HG03439 (cell line): ENCODE results near the gene ADGRA1.

Experiments
- ATAC-seq: cut with Tn5 transposase; IDR thresholded peaks from one replicate; pipeline ENCODE4 v1.9.1; 2021; ENCODE audit warnings: mild to moderate bottlenecking, moderate library complexity; ENCODE audit not compliant: unreplicated experiment

The ADGRA1 gene

DNA sequence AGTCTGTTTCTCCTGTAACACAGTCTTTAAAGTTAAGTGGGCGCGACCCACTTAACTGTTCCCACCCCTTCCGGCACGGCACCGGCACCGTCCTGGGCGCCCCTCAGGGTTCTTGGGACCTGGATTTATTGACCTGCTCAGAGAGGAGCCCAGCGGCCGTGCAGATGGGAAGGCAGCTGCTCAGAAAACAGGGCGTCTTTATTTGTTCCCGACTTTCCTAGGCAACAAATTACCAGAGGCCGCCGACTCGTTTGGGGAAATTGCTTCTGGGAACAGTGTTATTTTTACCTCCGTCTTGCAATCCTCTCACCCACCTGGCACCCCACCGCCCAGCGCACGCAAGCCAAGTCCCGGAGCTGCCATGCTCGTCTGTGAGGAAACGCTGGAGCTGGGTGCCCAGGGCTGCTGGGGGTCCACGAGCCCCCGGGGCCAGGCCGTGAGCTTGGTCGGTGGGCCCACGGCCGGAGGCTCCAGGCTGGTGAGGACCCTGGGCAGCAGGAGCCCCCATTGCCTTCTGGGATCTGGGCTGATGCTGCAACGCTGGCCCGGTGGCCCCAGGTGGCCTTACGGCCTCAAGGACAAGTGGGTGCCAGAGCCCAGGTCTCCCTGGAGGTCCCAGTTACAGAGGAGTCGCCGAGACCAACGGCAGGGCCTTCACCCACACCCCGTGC lies 14.9 kb upstream of the ADGRA1 start:
- no peak for ATAC-seq

DNA sequence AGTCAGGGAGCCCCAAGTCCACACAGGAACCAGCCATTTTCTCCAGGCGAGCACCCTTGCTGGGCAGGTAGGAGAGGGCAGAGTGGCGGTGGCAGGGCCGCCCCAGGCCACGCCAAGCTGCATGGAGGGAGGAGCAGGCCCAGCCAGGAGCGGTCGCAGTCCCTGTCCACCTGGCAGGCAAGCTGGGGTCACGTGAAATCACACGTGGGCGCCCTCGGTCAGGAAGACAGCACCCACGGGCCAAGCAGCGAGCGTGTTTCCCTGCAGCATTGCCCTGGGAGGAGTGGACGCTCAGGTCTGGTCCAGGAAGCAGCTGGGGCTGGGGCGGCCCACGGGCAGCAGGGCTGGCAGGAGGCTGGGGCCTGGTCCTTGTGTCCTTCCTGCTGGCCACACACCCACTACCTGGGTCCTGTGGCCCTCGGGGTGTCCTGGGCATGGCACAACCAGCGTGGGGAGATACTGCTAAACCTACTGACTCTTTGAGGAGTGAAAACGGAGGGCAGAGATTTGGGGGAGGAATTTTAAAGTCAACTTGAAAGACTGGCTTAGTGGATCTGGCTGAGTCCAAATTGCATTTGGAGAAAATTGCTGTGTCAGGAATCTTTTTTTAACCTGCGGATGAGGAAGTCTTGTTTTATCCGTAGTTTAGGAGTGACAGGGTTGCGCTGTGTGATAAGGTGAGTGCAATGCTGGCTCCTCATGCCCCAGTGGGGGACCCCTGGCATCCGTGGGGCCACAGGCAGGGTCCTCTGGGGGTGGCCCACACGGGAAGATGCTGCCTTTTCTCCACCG lies 12.2 kb upstream of the ADGRA1 start:
- no peak for ATAC-seq

DNA sequence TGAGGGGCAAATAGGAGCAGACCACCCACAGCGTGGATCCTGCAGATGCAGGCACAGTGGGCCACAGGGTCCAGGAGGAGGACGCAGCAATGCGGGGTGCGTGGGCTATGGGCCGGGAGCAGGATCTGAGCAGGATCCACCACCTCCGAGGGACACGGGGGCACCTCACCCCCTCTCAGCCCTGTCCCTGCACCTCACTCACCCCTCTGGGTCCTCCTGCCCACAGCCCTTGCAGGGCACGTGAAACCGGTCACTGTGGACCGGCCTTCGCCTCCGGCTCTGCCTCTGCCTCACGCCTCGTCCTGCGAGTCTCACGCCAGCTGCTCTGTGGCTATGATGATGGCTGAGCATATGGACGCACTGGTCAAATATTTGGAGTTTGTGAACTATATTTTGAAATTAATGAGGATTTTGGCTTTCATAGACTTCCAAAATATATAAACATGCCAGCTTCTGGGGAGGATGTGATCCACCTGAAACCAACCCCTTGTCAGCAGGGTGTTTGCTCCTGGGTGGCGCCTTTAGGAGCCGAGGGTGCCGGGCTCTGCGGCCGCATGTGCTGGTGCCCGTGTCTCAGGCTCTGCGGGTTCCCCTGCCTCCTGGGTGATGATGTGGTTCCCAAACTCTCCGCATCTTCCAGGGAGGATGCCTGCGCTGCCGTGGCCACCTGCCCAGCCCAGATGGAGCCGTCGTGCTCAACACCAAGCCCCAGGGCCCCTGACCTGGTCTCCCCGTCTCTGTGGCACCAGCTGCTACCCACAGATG lies 11.3 kb upstream of the ADGRA1 start:
- no peak for ATAC-seq

DNA sequence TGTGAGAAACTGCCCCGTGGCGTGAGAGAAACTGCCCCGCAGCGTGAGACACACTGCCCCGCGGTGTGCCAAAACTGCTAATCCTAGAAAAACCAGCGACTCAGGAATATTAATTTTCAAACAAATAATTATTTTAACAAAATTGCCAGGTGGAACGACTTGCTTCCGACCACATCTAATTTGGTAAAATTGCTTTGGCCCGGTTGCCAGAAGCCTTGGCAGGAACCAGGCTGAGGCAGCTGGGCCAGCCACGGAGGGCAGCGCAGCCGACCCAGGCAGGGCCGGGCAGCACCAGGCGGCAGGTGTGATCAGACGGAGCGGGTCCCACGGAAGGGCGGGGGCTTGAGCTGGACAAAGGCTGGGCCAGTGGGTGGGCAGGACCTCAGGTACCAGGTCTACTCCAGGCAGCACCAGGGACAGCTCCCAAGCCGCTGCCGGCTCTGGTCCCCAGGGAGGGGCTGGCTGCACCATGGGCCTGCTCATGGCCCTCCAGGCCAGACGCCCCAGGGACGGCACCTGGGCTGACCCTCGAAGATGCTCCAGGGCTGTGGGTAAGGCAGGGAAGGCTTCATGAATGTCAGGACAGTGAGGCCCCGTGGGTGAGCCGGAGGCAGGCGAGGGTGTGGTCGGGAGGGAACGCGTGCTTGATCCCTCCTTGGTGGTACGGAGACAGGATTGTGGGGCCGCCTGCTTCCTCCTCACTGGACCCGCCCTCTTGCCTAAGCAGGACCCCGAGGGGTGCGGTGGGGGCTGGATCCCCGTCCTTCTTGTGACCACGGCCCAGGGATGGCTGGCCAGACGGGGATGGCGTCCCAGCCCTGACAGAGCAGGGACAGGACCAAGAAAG lies 7.7 kb upstream of the ADGRA1 start:
- ATAC-seq, result no peak

DNA sequence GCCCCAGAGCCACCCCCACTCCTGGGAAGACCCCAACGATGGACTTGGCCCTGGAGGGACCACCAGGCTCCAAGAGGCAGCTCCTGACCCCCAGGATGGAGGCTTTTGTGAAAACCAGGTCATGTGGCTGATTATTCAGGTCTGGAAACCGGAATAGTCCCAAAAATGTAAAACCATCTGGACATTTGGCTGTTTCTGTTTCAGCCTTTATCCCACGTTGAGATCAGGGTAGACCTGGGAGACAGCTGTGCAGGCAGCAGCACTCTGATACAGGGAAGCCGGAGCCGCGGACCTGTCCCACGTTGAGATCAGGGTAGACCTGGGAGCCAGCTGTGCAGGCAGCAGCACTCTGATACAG lies 7.1 kb upstream of the ADGRA1 start:
- ATAC-seq, result no peak

DNA sequence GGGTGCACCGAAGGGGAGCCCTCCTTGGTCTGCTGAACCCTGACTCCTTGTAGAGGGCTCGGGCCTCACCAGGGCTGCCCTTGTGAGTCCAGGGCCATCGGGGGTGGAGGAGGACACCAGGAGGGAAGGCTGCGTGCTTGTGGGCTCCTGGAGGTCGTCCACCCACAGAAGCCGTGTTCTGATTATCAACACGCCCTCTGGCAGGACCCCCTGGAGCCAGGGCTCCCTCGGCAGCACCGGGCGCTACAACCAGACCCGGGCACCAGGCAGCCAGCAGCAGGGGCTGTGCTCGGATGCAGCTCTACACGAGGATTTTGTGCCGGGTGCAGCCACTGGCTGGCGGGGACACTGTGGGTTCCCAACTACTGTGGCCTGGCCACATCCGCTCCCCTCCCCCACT lies 6.1 kb upstream of the ADGRA1 start:
- ATAC-seq, result no peak

DNA sequence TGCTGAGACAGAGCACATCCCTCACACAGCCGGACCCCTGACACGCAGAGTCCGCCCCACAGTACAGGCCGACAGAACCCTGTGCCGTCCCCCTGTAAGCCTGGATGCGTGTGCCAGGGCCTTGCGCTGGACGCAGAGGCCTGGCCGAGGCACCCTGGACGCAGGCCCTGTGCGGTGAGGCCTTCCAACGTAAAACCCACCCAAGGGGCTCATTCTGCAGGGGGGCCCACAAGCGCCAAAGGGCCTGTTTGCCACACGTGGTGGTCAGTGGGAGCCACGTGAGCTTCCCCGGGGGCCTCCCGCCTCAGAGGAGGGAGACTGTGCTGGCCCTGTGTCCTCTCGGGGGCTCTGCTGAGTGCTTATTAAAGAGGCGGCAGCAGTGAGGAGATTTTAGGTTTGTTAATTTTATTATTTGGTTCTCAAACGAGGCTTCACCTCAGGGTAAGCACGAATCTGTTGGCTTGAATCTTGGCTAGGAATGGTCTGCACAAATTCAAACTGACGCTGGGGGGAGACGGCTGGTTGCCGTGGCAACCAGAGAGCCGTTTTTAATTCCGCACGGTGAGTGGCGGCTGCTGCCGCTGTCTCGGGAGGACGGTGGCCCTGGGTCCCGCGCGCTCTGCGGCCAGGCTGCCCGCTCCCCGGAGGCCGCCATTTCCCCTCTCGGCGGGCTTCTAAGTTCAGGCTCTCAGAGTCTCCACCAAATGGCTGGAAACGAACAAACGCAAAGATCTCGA lies 4.9 kb upstream of the ADGRA1 start:
- no peak for ATAC-seq

DNA sequence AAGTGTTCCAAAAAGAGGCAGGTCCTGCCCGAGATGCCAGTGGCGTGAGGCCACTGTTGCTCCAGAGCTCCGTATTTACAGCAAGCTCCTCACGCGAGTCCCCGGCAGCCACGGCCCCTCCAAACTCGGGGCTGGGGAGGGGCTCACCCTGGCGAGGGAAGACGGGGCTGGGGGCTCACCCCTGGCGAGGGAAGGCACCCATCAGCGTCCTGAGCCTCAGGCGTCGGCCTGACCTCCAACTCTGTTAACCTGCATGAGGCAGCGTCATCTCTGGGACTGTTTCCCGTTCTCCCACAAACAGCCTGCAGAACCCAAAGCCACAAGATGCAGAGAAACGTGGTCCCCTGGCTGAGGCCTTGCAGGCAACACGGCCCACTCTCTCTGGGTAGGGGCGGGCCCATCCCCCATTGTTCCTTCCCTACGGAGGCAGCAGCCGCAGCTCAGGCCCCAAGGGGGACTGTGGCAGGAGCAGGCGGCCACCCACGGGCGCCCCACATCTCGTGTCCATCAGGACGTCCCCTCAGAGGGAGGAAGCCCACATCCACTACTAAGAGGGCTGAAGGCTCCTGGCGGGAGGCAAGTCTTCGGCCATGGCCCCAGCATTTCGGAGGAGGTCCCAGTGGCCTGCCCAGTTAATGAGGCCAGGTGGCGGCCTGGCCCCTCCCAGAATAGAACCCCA lies 4.2 kb upstream of the ADGRA1 start:
- no peak for ATAC-seq

DNA sequence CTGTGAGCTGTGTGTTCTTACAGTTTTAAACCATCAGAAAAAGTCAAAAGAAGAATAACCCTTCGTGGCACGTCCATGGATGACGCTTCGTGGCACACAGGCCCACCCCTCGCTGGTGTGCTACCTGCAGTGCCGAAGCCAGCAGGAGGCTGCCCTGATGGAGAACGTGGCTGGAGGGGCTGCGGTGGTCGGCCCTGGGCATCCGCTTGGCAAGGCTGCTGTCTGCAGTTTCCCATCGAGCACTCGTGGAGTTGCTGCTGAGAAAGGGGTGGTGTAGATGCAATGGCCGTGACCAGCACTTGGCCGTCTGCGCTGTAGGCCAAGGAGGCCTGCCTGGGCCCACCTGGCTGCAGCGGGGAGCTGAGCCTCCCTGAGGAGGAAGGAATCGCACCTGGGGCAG lies 3.2 kb upstream of the ADGRA1 start:
- no peak for ATAC-seq

DNA sequence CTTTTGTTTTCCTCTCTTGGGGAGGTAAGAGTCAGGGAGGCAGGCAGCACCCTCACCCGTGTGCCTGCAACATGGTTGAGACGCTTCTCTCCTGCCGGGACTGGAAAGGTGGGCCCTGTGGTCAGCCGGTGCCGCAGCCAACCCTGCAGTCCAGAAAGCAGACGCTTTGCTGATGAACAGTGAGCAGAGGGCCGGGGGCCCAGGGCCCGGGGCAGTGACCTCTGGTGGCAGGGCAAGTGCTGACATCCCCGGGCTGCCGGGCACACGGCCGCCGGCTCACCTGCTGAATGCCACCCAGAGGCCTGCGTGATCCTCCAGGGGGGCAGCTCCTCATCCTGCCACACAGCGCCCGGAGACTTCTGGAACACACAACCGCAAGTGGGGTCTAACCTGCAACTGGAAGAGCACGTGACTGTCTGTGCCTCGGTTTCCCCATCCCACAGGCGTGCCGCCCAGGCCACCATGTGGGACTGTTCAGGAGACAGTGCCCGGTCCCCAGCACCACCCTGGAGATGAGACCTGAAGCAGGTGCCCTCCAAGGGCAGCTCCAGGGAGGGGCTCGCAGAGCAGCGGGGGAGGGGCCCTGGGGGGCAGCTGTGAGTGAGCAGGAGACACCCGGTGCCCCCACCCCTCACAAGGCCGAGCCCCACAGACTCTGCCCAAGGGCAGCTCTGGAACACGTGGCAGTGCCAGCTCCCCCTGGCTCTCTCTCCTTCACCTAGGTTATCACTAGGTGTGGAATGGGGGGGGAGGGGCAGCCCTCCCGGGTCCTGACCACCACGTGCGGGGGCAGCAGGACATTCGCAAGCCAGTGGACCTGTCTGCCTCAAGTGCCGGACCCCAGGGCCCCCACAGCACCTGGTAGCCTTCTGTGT lies 2.2 kb upstream of the ADGRA1 start:
- ATAC-seq, result no peak

DNA sequence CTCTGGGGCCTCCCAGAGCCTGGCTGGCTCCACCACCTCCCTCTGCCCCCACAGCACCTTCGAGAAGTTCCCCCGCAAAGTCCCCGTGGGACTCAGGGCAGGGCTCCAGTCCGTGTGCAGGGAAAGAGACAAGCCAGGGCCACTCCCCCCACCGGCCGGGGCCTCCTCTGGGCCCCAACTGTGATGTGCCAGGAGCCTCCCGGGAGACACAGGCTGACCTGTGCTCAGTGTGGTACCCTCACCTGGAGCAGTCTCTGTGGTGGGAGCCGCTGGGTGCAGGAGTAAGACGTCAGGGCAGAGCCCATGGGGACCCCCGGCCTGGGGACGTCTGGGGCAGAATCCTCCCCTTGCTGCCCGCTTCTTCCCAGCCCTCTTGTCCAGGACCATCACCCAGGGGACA lies 1.5 kb upstream of the ADGRA1 start:
- no peak for ATAC-seq

DNA sequence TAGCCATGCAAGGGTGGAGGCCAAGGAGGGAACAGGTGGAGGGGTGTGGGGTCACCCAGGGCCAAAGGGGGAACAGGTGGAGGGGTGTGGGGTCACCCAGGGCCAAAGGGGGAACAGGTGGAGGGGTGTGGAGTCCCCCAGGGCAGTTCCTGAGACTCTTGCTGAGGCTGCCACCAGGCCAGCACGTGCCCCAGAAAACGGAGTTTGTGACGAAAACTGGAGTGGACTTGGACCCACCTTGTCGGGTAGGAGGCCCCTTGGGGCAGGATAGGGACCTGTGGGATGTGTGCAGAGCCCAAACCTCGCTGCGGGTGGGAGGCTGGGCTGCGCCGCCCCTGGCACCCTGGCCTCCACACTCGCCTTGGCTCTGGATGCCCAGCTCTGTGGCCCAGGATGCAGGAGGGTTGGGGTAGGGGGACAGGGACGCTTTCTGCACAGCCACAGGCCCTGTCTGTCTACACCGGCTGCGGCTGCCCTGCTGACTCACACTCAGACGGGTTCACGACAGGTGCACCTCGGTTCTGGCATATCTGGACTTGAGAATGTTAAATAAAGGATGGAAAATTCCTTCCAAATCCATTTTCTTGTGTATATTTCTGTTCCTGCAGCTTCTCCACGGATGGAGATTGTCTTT lies 562 bp upstream of the ADGRA1 start:
- no peak for ATAC-seq

DNA sequence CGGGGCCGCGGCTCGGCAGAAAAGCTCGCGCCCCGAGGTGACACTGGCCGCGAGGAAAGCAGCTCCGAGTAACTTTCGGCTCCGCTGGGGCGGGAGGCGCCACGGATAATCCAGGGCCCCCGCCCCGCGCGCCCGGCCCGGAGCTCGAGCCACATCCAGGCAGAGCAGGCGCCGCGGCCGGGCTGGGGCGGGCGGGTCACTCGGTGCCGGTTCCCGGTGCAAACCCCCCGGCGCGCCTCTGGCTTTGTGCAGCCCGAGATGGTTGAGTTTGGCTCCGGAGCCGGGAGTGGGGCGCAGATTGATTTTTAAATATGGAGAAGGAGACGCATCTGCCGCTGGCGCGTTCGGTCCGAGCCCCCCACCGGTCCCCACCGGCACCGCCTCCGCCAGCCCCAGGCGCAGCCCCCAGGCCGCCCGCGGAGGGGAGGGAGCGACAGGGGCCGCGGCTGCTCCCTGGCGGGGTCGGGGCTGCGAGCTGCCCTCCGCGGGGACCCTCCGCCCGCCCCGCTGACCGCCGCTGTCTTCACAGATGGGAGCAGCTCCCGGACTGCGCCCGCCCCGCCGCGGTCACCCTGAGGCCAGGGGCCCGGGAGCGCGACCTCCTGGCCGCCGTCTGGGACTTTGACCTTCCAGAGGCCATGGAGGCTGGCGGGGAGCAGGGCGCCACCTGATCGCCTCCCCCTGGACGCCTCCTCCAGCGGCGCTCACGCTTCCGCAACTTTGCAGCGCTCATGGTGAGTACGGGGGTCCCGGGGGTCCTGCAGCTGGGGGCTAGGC lies 643 bp downstream of the ADGRA1 start:
- ATAC-seq, result no peak

DNA sequence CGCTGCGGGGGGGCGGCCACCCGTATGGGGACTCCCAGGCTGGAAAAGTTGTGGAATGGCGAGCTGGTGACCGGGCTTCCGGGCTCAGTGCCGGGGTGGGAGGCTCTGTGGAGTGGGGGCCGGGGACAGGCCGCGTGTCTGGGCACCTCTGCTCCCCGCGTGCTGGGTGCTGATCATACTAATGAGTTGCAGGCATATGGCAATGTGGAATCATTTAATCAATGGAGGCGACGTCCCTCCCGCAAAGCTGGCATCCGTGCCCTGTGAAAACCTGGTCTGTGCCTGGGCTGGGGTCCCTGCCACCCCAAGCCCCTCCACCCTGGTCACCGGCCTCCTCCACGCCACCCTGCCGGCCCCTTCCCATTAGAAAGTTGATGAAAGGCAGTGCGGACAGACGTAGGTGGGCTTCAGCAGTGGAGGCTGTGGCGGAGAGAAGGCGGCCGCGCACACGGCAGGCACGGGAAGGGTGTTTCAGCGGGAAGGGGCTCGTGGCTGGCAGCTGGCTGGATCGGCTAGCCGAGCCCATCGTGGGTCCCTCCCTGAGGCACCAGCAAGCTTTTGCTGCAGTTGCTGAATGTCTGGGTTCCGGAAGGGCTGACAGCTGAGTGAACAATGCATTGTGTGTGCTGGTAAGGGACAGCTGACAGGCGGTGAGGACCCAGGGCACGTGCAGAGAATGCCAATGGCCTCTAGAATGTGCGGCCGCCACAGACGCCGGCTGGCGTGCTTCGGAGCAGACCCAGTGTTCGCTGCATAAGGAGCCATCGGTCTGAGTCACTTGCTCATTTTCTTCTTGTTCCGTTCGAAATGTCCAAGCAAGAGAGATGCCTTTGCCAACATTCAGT lies 1.5 kb downstream of the ADGRA1 start:
- no peak for ATAC-seq

DNA sequence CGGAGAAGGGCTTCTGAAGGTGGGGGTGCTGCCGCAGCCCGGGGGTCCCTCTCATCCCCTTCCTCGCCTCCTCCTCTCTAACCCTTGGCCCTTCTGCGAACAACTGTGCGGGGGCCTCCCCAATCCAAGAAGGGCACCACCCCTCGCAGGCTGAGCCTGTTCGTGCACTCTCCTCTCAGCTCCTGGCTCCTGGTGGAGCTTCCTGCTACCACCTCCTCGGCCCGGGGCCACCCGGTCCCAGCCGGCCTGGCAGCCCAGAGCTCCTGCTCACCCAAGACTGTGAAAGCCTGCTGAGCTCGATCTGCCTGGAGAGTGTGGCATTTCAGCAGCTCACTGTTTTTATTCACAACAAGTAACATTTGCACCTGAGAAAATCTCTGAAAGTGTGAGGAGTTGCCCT lies 2.4 kb downstream of the ADGRA1 start:
- no peak for ATAC-seq

DNA sequence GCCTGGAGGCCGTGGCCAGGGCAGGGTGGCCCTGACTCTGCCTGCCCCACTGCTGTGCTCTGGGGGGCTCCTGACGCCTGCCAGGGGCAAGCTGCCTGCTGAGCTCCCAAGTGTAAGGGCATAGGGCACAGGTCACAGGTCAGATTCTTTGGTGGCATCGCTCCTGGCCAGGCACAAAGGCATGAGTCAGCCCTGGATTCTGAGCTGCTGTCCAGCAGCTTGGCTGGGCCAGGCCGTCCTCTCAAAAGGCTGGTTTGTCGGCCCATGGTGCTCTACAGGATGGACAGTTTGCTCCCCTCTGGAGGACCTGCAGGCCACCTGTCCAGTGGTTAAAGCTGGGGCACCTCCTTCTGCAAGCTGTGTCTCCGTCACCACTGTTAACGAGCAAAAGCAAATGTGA lies 2.9 kb downstream of the ADGRA1 start:
- no peak for ATAC-seq

DNA sequence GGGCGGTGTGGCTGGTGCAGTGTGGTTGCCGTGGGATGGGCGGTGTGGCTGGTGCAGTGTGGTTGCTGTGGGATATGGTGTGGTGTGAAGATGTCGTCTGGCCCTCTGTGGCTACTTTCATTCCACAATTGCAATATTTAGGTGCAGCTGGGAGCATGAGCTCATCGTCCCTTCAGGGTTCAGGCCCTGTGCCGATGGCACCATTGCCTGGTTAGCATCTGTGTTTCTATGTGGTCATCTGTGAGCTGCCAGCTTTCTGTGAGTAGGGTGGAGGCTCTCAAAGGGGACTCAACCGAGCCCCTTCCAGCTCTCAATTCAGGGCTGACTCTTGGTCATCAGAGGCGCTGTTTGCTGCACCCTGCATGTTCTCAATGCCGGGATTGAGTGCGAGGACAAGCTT lies 3.6 kb downstream of the ADGRA1 start:
- ATAC-seq, result no peak
